HUDEP-2 (cell line): ENCODE measurements around the gene SWAP70.
"Not testable (repeated sequence)": the region's sequence is repeated elsewhere in the genome, so short reads cannot be mapped to it uniquely, and the experiment has no call there.

Source experiments
- DNase-seq, 76 experiments: peaks; one replicate each; lab custom pipeline; 2025; ENCODE audit not compliant: unreplicated experiment in 76 of 76; lab: John Stamatoyannopoulos, UW

The SWAP70 gene

GRCh38 chr11:9689721-9690120 lies 25.8 kb downstream of the SWAP70 start:
- DNase-seq, result peak in 1 of 76 experiments; percentile 9

- DNase-seq, result no peak
These were observed 28.0 kb downstream of the SWAP70 start for GRCh38 chr11:9691865-9692264.

GRCh38 chr11:9692691-9693090 lies 28.8 kb downstream of the SWAP70 start:
- DNase-seq, result no peak

DNA sequence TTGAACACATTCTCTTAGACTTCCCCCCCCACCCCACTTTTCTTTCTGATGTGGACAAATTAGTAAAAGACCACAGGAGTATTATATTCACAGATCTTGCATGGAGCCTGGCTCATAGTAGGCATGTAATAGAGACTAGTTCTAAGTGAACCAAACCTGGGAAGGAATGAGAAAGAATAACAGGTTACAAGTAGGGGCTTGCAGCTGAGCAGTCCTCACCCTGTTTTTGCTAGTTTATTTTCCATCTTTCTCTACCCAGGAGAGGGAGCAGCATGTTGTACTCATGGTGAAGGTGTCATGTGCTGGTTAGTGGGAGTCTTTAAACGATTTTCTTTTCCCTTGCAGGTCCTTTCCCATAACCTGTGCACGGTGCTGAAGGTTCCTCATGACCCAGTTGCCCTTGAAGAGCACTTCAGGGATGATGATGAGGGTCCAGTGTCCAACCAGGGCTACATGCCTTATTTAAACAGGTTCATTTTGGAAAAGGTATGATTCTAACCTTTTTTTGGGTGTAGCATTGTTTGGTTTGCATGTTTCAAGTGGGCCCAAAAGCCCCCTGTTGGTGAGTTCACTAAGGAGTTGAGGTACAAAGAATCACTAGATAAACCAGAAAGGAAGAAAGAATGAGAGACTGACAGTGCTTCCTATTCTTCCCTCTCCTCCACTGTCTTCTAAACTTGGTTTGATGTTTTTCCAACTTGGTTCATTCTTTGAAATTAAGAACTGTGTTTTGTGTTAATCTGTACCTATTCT lies 30.1 kb downstream of the SWAP70 start:
- no peak for DNase-seq

DNA sequence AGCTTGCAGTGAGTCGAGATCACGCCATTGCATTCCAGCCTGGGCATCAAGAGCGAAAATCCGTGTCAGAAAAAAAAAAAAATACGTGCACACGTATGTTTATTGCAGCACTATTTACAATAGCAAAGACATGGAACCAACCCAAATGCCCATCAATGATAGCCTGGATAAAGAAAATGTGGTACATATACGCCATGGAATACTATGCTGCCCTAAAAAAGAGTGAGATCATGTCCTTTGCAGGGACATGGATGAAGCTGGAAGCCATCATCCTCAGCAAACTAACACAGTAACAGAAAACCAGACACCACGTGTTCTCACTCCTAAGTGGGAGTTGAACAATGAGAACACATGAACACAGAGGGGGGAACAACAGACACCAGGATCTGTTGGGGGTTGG lies 31.4 kb downstream of the SWAP70 start:
- not testable (repeated sequence) for DNase-seq

DNA sequence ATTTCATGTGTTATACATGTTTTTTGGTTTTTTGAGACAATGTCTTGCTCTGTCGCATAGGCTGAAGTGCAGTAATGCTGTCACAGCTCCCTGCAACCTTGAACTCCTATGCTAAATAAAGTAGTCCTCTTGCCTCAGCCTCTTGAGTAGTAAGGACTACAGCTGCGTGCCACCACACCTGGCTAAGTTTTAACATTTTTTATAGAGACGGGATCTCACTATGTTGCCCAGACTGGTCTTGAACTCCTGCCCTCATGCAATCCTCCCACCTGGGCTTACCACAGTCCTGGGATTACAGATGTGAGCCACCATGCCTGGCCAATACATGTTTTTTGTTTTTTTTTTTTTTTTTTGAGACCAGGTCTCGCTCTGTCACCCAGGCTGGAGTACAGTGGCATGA lies 33.9 kb downstream of the SWAP70 start:
- no peak for DNase-seq

DNA sequence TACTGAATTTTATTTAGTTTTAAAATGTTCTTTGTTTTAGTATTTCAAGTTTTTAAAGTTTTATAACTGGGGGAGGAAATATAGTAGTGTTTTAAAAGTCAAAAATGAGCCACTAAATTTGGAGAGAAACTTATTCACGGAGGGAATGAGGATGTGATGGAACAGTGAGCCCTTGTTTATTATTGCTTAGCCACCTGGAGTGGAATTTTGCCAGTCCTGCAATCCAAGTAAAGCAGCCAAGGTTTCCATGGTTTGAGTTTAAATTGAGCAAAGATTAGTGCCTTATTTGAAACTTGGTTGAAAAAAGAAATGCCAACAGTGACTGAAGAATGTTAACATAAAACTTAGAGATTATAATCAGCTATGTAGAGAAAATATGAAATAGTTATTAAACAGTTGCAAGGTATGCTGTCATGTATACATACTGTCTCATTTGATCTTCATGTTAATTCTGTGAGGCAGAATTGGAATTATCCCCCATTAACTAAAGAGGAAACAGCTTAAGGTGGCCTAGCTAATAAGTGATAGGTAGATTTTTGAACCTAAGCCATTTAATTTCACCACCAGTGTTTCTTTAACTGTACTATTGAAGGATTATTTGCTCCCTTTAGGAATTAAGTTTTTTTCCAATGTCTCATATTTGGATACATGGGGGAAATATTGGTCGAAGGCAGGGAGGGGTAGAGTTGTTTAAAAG lies 36.4 kb downstream of the SWAP70 start:
- DNase-seq, result no peak

DNA sequence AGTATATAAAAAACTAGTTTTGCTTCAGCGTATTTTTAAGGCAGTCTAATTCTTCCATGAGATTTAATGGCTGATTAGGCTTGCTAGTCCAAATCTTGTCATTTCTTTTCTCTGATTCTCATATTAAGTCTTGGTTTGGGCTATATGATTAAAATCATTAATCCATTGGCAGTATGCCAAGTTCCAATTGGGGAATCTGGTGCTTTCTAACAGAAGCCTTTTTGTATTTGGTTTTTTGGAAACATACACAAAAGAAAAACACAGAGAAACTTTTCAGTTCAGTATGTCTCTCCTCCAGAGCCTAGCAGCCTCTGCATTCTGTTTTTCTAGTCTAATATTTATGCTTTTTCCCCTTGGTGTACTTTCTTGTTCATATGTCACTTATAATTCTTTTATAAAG lies 37.9 kb downstream of the SWAP70 start:
- DNase-seq, result no peak

- no peak for DNase-seq
These were observed 39.4 kb downstream of the SWAP70 start for GRCh38 chr11:9703280-9703679.

GRCh38 chr11:9704037-9704436 lies 40.2 kb downstream of the SWAP70 start:
- no peak for DNase-seq

- no peak for DNase-seq
These were observed 40.7 kb downstream of the SWAP70 start for GRCh38 chr11:9704620-9705019.

DNA sequence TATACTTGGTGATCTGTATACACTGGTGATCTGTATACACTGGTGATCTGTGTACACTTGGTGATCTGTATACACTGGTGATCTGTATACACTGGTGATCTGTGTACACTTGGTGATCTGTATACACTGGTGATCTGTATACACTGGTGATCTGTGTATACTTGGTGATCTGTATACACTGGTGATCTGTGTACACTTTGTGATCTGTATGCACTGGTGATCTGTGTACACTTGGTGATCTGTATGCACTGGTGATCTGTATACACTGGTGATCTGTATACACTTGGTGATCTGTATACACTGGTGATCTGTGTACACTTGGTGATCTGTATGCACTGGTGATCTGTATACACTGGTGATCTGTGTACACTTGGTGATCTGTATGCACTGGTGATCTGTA lies 41.5 kb downstream of the SWAP70 start:
- DNase-seq, result not testable (repeated sequence)

GRCh38 chr11:9708544-9708943 lies 44.7 kb downstream of the SWAP70 start:
- DNase-seq, result peak in 3 of 76 experiments; percentile 3 to 4 (median 3)

DNA sequence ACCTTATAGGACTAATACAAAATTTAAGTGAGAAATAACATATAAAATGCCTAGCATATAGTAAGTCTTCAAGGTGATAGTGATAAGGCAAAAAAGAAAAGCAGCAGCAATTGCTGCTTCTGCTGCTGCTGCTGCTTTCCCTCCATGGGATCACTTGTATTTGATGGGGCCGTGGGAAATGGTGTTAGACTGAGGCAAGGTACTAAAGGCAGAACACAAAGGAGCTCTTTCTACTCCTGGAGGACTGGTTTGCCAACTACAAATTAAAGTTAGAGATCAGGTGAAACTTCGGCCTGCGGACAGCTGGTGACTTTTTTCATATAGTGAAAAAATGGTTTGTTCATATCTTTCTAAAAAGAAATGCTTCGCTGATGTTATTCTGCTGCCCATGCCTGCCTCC lies 46.3 kb downstream of the SWAP70 start:
- no peak for DNase-seq

DNA sequence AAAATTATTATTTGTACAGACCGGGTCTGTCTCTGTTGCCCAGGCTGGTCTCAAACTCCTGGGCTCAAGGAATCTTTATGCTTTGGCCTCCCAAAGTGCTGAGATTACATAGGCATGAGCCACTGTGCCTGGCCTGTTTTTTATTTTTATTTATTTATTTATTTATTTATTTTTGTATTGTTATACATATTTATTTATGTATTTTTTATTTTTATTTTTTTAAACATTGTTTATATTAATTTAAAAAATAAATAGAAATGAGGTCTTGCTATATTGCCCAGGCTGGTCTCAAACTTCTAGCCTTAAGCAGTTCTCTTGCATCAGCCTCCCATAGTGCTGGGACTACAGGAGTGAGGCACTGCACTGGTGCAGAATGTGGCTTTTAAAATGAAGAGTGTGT lies 47.0 kb downstream of the SWAP70 start:
- DNase-seq, result no peak

GRCh38 chr11:9711454-9712307 lies 47.8 kb downstream of the SWAP70 start:
- no peak for DNase-seq

DNA sequence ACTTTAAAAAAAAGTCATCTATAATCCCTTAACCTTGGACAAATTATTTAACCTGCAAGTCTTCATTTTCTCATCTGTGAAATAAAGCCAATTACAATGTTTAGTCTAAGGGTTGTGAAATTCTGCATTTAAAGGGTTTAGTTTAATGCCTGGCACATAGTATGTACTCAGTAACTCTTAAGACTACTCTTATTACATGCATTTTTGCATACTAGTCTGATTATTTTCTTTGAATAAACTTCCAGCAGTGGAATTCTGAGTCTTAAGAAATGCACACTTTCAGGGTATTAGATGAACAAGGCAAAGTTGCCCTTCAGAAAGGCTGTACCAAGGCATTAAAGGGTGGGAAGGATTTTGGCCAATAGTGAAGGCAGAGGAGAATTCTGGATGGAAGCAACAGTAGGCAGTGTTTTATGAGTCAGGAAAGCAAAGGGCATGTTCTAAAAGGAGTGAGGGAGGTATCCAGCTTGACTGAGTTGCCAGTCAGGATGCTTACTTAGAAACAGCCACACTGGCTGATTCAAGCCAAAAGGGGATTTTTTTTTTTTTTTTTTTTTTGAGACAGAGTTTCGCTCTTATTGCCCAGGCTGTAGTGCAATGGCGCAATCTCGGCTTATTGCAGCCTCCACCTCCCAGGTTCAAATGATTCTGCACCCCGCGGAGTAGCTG lies 50.5 kb downstream of the SWAP70 start:
- DNase-seq, result no peak

- DNase-seq, result peak in 32 of 76 experiments; percentile 4 to 71 (median 24)
These were observed 52.6 kb downstream of the SWAP70 start for GRCh38 chr11:9716275-9717039.

- DNase-seq, result no peak
These were observed 53.1 kb downstream of the SWAP70 start for GRCh38 chr11:9717040-9717357.

DNA sequence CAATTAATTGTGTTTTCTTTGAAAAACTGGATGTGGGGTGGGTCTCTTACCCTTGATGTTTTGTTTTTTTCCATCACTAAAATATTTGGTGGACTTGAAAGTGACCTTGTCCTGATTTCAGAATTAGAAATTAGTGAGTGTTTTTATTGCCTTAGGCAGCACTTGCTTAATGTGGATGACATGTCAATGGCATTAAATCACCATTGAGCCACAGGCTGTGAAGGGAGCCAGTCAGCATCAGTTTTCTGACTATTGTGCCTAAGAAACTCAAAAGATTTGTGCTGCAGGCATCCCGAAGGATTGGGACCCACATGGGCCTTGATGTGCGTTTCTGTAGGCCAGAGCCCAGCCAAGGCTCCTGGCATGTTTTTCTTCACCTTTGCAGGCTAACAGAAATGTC lies 53.8 kb downstream of the SWAP70 start:
- DNase-seq, result no peak
